ENCODE data around the gene DDX56.

DNA sequence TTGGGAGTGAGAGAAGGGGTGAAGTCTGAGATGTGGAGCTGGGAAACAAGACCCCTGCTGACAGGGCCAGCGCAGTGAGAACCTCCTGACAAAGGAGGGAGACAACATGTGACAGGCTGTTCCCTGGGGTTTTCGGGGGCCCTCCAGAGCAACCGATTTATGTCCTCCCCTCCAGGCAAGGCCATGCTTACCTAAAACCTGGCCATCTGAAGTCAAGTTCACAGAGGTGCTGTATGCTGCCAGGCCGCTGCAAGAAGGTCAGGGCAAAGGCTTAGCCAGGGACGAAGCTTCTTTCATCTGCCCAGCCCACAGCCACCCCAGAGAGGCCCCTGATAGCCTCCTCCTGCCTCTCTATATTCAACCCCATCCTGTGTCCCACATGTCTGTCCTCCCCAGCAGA lies 53.1 kb downstream of the DDX56 start:
- TF ChIP-seq TEAD4 (IDR thresholded peaks at IDR 0.05; ENCODE audit: low read length) (no peak), TEAD4 (CRISPR knock-in tag; IDR thresholded peaks at IDR 0.05; ENCODE audit: borderline replicate concordance) (no peak), CCNT2 (IDR thresholded peaks at IDR 0.05; ENCODE audit: borderline replicate concordance, extremely low read depth, insufficient read length, low read depth, low read length) (no peak), SMAD4 (CRISPR knock-in tag; conservative IDR thresholded peaks at IDR 0.05) (no peak), E2F3 (CRISPR knock-in tag; IDR thresholded peaks at IDR 0.05) (no peak), HMG20A (CRISPR knock-in tag; conservative IDR thresholded peaks at IDR 0.05) (no peak), EZH2 (IDR thresholded peaks at IDR 0.05; ENCODE audit: borderline replicate concordance, low read depth, low read length) (no peak), ZNF384 (IDR thresholded peaks at IDR 0.05; ENCODE audit: low read depth, low read length) (no peak), POLR2A (conservative IDR thresholded peaks at IDR 0.05) (no peak), ZNF140 (CRISPR knock-in tag; IDR thresholded peaks at IDR 0.05) (no peak)
- TF ChIP-seq, protein P1, sequence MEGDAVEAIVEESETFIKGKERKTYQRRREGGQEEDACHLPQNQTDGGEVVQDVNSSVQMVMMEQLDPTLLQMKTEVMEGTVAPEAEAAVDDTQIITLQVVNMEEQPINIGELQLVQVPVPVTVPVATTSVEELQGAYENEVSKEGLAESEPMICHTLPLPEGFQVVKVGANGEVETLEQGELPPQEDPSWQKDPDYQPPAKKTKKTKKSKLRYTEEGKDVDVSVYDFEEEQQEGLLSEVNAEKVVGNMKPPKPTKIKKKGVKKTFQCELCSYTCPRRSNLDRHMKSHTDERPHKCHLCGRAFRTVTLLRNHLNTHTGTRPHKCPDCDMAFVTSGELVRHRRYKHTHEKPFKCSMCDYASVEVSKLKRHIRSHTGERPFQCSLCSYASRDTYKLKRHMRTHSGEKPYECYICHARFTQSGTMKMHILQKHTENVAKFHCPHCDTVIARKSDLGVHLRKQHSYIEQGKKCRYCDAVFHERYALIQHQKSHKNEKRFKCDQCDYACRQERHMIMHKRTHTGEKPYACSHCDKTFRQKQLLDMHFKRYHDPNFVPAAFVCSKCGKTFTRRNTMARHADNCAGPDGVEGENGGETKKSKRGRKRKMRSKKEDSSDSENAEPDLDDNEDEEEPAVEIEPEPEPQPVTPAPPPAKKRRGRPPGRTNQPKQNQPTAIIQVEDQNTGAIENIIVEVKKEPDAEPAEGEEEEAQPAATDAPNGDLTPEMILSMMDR (IDR thresholded peaks at IDR 0.05 in 2 of 3, conservative IDR thresholded peaks at IDR 0.05 in 1 of 3; ENCODE audit: insufficient read depth in 2 of 3, low read depth in 1 of 3, low read length in 3 of 3) = no peak
